HG03520 (cell line): Measurements from ENCODE around the gene PPP1R9B.

ENCODE experiments used
- ATAC-seq: cut with Tn5 transposase; IDR thresholded peaks from one replicate; pipeline ENCODE4 v1.9.1; 2021; ENCODE audit warnings: mild to moderate bottlenecking, moderate library complexity; ENCODE audit not compliant: unreplicated experiment

Gene PPP1R9B

DNA sequence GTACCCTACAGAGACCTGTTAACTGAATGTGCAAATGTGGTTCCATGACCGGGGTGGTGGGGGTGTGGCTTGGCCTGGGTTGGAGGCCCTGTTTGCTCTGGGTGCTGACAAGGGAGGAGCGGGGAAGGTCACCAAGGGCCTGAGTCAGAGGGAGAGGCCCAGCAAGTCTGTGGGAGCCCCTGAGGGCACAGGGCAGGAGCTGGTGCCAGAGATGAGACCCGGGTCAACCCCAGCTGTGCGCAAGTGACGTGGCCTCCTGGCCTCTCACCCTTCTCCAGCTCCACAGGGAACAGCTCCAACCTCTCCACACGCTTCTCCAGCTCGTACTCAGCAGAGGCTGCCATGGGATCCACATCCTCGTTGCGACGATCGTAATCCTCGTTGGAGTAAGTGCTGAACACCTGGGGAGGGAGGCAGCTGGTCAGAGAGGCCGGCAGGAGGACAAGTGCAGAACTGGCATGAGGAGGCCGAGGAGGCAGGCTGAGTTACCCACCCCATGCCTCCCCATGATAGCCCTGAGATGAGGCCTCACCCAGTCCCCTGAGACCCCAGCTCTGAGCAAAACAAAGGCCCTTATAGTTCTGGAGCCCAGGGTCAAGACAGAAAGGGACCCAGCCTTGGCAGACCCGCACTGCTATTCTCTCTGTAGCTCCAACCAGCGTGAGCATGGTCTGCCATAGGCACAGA is 5.5 kb downstream of the PPP1R9B start:
- ATAC-seq: no peak

DNA sequence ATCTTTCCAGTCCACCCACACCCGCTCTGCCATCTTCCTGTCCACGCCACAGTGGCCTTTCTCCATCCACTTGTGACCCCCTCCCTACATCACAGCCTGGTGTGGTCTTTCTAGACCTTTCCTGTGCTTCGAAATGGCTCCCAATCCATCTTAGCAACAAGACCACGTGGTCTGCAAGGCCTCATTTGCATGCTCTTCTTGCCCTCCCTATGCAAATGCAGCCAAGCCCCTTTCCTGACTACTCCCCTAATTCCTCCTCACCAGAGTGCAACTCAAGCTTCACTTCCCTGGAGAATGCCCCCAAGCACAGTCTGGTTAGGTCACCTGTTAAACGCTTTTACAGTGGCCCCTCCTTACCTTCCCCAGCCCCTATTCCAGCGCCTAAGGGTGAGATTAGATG is 6.1 kb downstream of the PPP1R9B start:
- ATAC-seq: no peak

DNA sequence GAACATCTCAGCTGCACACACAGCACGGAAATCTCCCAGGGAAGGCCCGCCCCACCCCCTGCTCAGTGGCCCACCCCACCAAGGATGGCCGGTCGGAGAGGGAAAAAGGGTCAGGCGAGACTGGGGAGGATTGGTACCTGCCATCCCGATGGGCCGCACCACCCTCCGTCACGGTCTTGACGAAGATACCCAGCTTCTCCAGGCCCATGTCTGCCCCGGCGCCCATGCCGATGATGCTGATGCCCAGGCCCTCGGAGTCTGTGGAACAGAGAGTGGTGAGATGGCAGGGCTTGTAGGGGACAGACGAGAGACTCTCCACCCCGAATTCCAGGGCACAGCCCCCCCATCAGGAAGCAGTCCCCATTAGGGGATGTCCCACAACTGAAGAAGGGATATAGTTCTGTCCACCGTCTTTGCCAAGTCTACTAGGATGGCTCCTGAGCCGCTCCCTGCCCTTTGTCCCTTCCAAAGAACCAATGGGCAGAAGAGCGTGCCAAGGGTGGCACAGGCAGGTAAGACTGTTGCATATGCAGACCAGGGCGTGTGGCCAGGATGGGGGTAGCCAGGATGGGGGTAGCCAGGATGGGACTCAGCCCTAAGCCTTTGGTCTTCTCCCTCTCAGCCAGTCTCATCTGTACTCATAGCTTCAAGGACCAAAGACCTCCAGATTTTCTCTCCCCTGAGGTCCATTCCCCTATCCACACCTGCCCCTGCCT is 6.9 kb downstream of the PPP1R9B start:
- ATAC-seq: no peak

DNA sequence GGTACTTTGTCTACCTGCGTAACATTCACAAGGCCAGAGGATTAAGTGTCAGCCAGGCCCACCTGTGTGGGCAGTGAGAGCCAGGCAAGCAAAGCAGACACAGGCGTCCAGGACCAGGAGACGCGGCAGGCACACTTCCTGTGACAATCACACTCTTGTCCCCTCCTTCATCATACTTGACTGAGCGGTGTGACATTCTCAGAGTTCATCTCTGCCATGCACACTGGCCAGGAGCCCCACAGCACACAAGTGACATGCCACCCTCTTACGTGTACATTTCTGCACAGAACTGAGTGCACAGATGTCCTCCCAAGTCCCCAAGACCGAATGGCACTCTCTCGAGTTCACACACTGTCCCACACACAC is 8.7 kb downstream of the PPP1R9B start:
- ATAC-seq: no peak

DNA sequence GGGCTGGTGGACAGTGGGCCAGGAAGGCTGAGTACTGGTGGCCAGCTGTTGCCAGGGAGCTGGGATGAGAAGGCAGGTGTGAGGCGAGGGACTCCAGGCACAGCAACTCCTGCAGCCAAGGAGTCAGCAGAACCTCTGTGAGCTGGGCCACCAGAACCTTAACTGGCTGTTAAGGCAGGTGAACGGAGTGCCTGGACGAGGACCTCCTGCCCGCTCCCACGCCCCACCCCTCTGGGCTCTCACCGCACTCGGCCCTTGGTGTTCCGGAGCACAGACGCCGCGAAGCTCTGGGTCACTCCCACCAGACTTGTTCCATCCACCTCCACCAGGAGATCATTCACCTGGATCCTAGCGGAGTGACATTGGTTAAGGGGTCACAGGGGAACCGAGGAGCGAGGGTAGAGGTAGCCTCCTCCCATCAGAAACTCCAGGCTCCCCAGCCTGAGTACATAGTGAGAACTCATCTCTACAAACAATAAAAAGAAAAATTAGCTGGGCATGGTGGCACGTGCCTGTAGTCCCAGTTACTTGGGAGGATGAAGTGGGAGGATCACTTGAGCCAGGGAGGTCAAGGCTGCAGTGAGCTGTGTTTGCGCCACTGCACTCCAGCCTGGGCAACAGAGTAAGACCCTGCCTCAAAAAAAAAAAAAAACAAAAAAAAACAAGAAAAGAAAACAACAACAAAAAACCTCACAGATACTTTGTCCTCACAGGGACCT is 9.3 kb downstream of the PPP1R9B start:
- no peak for ATAC-seq

DNA sequence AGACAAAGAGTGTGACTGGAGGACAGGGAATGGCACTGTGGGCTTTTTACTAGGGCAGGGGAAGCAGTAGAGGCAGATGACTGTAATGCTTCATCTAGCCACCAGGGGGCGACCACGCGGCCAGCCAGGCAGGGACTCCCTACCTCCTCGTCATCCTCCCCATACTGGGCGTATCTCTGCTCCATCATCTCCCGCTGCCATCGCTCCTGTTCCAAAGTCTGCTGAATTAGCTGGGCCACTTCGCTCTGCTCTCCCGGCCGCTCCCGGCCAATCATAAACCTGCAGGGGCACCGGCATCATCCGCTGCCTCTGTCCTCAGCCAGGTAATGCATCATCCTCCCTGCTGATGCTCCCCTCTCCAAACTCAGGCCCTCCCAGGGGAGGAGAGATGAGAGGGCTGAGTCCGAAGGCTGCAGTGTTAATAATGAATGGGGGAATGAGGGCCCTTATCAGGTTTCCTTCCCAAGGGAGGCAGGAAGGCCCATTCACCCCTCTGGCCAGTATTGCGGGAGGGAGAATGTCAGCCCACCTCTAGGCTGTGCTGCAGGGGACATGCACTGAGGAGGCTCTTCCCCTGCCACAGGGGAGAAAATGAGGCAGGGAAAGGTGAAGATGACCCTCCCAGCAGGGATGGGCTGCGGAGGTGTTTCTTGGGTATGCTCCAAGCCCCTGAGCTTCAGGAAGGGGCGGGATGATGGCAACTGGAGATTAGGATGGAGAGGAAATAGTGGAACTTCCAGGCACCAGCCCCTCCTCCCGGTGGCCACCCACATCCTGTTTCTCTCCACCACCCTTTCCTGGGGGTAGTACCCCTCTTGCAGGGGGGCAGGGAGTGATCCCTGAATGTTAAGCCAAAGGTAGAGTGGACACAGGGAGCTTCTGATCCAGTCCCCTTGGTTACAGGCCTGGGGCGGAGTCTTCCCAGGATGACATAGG is 10.3 kb downstream of the PPP1R9B start:
- ATAC-seq: no peak

DNA sequence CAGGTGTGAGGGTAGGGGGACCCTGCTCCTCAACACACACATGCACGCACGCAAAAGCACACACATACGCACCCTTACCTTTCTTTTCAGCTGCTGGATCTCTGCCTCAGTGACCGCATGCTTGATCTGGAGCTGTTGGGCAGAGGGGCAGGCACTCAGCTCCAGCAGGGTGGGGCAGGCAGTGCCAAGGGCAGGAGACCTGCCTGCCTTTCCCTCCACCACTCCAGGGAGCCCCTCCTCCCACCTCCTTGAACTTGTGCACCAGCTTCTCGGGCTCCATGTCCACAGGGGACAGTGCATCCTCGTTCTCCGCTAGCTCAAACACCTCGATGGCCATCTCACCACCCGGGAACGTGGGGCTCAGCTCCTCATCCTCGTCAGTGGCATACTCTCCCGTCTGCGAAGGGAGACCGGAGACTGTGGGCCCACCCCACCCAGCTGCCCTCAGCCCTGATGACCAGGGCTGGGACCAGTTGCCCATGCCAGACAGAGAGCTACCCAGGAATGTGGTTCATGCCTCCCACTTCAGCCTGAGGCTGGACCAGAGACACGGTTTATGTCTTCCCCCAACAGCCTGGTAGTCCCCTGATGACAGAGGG is 11.2 kb downstream of the PPP1R9B start:
- no peak for ATAC-seq

DNA sequence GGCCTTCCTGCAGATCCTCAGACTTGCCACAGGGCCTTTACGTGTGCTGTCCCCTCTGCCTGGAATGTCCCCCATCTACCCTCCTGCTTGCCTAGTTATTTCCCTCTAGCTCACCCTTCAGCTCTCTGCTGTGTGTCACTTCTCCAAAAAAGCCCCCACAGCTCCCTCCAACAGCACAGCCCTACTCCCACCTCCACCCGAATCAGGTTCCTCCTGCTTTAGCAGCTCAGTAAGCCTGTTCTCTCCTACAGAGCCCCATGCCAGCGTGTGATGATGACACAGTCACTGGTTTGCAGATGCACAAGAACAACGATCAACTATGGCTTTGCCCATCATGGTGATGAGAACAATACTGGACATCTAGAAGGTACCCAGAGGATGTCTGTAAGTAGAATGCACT is 13.4 kb downstream of the PPP1R9B start:
- no peak for ATAC-seq

DNA sequence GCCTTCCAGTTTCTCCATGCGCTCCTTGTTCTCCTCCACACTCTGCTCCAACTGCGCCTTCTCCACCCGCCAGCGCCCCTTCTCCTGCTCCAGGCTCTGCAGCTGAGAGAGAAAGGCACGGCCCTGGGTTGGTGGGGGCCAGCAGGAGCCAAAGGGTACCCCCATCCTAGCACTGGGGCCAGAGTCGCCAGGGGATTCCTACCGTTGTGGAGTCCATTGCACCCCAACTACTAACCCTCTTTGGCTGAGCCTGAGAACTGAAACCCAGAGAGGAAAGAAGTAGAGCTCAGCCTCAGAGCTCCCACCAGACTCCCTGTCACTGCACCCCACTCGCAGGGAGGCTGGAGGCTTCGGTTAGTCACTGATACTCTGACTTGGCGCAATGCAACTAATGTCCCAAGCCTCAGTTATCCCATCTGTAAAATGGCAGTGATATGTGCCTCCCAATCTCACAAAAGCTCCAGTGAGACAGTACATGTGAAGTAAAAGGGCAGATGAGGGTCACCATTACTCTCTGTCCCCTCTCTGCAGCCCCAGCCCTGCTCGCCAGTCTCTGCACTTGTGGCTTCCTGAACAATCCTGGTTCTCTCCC is 14.3 kb downstream of the PPP1R9B start:
- ATAC-seq: no peak

DNA sequence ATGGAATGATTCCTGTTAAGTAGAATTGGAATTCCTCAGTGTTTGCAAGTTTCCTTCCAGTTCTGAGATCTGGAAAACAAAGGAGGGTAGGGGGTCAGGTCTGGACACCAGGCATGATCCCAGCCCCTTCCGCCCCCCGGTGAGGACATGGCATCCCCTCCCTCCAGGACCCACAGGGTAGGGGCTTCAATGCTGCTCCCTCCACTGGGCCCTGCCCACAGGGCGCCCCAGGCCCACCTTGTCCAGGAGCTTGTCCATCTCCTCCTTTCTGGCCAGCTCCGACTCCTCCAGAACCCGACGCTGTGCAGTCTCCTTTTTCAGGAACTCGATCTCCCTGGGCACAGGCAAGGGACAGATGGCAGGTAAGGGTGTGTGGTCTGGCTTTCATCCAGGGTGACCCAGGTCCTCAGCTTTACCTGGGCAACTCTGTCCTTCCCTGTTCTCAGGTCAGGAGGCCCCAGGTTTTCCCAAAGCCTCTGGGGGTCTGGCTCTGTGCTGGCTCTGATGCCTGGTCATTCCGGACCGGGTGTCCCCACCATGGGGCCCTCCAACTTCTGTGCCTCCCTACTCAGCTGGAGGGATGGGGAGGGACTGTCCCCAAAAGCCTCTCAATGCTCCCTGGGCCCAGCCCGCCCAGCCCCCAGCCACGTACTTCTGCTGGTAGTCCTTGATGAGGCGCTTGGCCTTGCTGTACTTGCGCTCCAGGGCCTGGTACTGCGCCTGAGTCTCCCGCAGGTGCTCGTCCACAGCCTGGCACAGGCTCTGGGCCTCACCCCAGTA is 15.0 kb downstream of the PPP1R9B start:
- no peak for ATAC-seq

DNA sequence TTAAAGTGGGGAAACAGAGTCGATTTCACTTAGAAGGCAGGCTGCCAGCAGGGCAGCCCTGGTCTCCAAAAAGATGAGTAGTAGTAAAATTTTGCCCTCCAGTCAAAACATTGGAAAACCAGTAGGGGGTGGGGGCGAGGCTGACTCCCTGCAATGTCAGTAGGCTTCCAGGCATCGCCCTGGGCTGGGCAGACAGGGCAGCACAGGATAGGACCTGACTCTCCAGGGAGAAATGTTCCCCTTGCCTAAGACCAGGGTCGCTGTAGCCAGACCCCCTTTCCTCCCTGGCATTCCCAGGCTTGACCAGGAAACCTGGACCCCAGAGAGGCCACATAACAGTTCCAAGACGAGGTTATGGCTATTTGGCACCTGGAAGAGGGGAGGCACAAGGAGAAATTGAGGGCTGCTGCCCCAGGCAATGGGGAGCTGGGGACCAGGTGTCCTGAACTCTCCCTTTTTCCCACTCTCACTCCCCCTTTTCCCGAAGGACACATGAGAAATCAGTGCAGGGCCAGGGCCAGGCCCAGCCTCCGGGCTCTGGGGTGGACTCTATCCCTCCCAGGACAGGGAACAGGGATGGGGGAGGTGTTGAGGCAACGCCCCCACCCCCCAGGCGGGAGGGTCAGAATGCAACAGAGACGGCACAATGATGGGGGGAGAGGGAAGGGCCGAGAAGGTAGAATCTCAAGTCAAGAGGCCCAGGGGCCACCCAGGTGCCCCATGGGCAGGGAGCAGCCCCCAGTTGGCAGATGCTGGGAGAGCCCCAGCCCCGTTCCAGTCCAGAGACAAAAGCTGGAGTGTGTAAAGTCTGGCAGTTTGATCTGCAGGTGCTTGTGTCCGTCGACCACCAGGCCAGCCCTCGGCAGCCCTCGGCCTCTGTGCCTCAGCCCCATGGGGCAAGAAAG is 16.0 kb downstream of the PPP1R9B start:
- ATAC-seq: no peak

DNA sequence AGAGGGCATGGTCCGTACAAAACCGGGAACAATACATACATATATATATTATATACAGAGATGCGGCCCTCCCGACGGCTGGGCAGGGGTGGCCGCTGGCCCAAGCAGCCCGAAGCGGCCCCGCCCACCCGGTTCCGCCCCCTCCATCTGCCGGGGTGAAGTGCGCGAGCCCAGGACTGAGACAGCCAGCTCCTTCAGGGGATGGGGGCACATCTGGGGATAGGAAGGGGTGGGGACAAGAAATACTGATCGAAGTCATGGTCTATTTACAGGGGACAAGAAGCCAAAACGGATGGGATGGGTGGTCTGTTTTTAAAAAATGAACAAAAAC is 16.7 kb downstream of the PPP1R9B start:
- no peak for ATAC-seq

DNA sequence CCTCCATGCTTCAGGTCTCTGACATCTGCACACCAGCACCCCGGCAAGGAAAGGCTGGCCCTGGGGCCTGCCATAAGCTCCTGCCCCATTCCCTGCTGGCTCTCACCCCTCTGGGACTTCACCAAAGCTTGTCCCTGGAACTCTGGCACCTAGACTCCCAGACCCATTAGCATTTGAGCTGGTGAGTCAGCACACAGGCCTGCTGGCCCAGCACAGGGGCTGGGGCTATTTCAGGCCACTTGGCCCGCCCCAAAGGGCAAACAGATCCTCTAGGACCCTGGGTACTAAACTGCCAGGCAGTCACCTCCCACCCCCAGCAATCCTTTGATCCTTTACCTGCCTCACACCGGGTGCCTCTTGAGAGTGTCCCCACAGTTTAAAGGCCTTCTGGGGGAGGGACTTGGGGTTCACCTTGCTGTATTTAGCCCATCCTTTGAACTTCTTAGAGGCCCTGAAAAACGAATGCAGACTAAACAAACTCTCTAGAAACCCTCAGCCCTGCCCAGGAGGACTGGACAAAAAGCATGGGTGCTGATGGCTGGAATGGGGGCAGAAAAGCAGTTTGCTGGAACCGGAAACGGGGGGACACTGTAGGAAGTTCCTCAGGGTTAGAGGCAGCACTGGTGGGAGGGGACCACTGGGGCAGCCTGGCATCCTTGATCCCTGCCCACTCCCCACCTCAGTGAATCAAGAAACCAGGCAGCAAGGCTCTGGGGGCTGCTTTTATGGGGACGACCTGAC is 17.3 kb downstream of the PPP1R9B start:
- no peak for ATAC-seq

DNA sequence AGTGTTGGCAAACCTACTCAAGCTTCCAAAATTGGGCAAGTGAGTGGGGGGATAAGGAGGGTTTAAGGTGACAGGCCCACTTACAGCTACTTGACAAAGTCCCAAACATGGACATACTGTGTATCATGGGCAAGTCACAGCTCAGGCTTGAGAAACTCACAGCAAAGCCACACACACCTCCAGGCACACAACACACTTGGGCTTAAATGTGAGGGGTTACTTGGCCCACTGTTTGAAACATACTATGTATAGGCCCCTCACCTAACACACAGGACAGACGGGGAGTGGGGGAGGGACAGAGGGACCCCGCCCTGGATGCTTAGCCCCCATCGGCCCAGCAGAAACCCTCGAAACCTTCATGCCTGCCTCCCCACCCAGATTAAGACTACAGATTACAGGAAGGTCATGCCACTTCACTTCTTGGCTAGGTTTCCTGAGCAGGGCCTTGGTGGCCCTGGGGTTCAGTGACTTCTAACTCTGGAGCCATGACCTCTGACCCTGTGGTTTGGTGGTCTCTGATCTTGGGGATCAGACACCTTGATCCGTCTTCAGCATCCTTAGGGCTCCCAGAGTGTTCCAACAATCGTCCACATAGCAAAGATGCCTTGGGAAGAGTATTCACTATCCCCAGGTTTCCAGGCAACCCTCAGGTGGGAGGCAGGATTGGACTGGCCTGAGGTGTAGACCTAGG is 18.2 kb downstream of the PPP1R9B start:
- no peak for ATAC-seq

DNA sequence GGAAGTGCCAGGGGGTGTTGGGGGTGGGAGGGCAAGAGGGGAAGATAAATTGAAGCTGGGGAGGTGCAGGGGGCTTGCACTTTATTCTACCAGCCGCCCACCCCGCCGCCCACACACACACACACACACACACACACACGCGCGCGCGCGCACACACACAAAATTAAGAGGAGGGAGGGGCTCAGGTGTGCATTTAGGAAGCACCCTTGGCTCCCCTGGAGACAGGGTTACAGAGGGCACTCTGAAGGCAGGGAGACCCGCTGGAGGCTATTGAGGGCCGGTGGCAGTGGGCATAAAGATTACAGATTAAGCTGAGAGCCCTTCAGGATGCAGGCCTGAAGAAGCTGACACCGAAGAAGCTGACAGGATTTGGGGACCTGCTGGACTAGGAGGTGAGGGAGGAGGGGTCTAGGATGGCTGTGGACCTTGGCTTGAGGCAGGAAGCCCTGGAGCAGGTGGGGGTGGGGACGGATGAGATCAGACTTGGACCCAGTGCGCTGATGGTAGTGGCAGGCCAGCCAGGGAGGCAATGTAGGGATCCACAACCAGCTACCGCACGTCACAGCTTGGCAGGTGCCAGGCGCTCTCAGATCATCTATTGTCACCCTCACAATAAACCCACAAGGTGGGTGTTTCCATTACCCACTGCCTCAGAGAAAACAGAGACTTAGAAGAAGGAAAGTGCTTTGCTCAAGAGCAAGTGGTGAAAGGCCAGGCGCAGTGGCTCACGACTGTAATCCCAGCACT is 19.7 kb downstream of the PPP1R9B start:
- no peak for ATAC-seq

DNA sequence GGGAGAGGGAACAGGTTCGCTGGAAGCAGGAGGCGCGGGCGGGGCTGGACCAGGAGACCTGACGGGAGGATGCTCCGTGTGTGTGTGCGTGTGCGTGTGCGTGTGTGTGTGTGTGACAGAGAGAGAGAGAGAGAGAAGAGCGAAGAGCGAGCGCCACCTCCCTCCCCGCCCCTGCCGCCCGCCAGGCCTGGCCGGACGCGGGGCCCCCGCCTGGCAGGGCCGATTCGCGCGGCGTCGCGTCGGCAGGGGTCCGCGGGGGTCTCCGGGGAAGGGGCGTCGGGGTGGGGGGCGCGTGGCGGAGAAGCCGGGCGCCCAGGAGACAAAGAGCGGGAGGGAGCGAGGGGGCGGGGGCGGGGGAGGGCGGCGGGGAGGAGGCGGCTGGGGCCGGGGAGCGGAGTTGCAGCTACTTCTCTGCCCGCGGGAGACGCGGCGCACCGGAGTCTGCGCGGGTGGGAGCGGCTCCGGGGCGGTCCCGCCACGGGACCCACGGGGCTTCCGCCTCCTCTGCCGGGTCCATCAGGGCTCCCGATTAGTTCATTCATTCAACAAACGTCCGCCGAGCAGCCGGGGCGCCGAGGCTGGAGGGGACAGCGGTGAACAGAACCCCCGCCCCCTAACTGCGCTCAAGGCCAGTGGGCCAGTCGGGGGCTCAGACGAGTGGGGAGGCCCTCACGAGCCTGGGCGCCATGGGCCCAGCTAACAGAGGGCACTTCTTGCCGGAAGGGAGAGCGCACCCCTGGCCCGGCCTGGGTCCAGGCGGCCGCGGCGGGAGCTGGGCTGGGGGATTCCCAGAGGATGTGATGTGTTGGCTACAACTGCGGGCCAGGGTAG is 20.5 kb downstream of the PPP1R9B start, which contains the start of gene SAMD14:
Gene SAMD14, minus strand, starts transcription at position 433 of the 831 bp plus-strand sequence. CDS start 5,201 bp downstream, outside the sequence.
- no peak for ATAC-seq
